ENCODE measurements around the gene GALT. TPM values are rescaled to one million over a fixed set of nuclear protein-coding genes. Genes with fewer than 3 reads are reported as not detected.

Gene GALT
- polyA plus RNA-seq (2013, experiment 1 of 2), result 28.6 TPM
- 26.5 TPM for polyA plus RNA-seq (2013, experiment 2 of 2)

DNA sequence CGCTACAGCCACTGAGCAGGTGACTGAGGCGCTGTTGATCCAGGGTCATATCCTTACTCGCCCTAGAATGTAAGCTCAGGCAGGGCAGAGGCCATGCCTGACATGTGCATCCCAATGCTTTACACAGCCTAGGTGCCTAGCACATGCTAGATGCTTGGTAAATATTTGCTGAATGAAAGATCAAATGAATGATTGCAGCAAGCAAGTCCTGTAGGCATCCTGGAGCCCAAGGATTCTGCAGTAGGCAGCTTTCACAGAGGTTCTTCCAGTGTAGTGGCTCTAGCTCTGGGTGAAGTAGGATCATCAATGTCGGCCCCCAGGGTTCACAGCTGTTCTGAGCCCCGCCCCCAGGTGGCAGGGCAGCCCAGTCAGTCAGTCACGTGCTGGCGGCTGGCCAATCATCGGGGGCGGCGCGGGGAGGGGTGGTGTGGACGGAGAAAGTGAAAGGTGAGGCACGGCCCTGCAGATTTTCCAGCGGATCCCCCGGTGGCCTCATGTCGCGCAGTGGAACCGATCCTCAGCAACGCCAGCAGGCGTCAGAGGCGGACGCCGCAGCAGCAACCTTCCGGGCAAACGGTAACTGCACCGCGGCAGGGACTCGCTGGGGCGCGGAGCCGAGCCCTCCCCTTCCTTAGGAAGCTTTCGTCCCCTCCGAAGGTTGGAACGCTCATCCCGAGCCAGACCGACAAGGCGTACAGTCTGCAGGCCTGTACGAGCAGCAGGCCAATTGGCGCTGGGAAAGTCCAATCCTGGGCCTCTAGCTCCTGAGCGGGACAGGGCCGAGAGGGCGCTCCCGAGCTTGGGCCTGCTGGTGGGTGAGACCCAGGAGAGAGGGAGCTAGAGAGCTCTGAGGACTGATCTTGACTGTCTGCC, at the start of gene GALT:
Gene GALT (plus strand): TSS at position 465 of the 873 bp plus-strand sequence. CDS start 30 bp downstream, at position 495.
- Histone ChIP-seq H3K27ac (ENCODE audit: low read length, poor library complexity, severe bottlenecking) (peak within 1 kb of the TSS; percentile 75), H2BK5ac (ENCODE audit: low read depth, low read length, poor library complexity, severe bottlenecking) (peak within 1 kb of the TSS; percentile 12), H3K9ac (ENCODE audit: low read length) (peak within 1 kb of the TSS; percentile 91)

DNA sequence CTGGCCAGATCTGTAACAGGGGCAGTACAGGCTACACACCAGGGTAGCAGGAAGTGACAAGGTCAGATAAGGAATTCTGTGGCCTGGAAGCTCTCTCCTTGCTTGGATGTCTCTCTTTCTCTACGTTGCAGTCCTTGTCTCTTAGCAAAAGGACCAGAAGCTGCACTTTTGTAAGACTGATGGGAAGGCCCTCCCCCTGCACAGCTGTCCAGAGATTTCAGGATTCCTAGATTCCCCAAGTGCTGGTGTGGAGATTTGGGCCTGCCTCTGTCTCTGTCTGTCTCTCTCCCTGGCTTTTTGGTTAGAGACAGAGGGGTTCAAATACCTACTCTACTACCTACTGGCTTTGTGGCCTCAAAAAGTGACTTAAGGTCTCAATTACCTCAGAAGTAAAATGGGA, 46.9 kb upstream of the GALT start:
- Histone ChIP-seq H3K23ac (ENCODE audit: low read length in 2 of 2) (no peak overlapping the region), H4K91ac (ENCODE audit: low read length) (no peak overlapping the region), H3K4me2 (ENCODE audit: low read length, poor library complexity, severe bottlenecking) (no peak overlapping the region), H3K4me3 (ENCODE audit: insufficient read depth in 1 of 2, low read depth in 1 of 2, low read length in 2 of 2) (no peak overlapping the region), H2BK12ac (ENCODE audit: low read length in 2 of 2) (no peak overlapping the region), H3K9ac (ENCODE audit: low read length) (no peak overlapping the region), H3K9me3 (ENCODE audit: control insufficient read depth, low read length) (no peaks in the 10 kb centered on the region), H3K18ac (ENCODE audit: low read depth in 1 of 2, low read length in 2 of 2) (no peak overlapping the region), H3K36me3 (ENCODE audit: control insufficient read depth in 1 of 2, insufficient read depth in 2 of 2, low read depth in 1 of 2, low read length in 2 of 2) (no peaks in the 10 kb centered on the region), H3K4me1 (ENCODE audit: control insufficient read depth, insufficient read depth, low read depth, low read length) (no peaks in the 10 kb centered on the region), H2BK15ac (ENCODE audit: low read depth, poor library complexity, severe bottlenecking) (no peak overlapping the region), H3K4ac (ENCODE audit: low read depth in 1 of 2, low read length in 2 of 2) (no peak overlapping the region), H3K79me1 (replicated peaks; ENCODE audit: low read length, poor library complexity, severe bottlenecking) (no peaks in the 10 kb centered on the region), H2AK5ac (ENCODE audit: low read length, severe bottlenecking) (no peak overlapping the region), H2AFZ (ENCODE audit: low read depth, low read length) (no peak overlapping the region), H4K8ac (ENCODE audit: low read length) (no peak overlapping the region), H3K27ac (ENCODE audit: low read length, poor library complexity, severe bottlenecking) (no peak overlapping the region), H2BK120ac (ENCODE audit: low read depth, low read length) (no peak overlapping the region), H3K14ac (ENCODE audit: low read length in 2 of 2) (no peak overlapping the region), H3K27me3 (ENCODE audit: control insufficient read depth in 1 of 2, insufficient read depth in 1 of 2, low read length in 2 of 2) (peaks cover 27 to 66% of the 10 kb centered on the region in 2 experiments), H2BK5ac (ENCODE audit: low read depth, low read length, poor library complexity, severe bottlenecking) (no peak overlapping the region)
- WGBS, result 0% methylated on average over 1 of the region's 1 CpG
- no peak for DNase-seq

More for the DNA sequence above, at the start of gene GALT:
- H4K91ac ChIP-seq (ENCODE audit: low read length), result peak within 1 kb of the TSS; percentile 83
- peaks cover 27 to 28% of the 10 kb centered on the region in 2 experiments for H3K36me3 ChIP-seq (ENCODE audit: control insufficient read depth in 1 of 2, insufficient read depth in 2 of 2, low read depth in 1 of 2, low read length in 2 of 2)
- H2AK5ac ChIP-seq (ENCODE audit: low read length, severe bottlenecking), result peak within 1 kb of the TSS; percentile 43
- peaks cover 26% of the 10 kb centered on the region for H3K79me1 ChIP-seq (replicated peaks; ENCODE audit: low read length, poor library complexity, severe bottlenecking)
- H3K18ac ChIP-seq (ENCODE audit: low read depth in 1 of 2, low read length in 2 of 2), result peak within 1 kb of the TSS; percentile 90 to 97
- H3K4me3 ChIP-seq (ENCODE audit: insufficient read depth in 1 of 2, low read depth in 1 of 2, low read length in 2 of 2), result peak within 1 kb of the TSS; percentile 80 to 86
- peak within 1 kb of the TSS; percentile 85 to 87 for H2BK12ac ChIP-seq (ENCODE audit: low read length in 2 of 2)
- peak within 1 kb of the TSS; percentile 67 for H2AFZ ChIP-seq (ENCODE audit: low read depth, low read length)
- H3K23ac ChIP-seq (ENCODE audit: low read length in 2 of 2), result peak within 1 kb of the TSS in 1 of 2 experiments; percentile 98
- peak within 1 kb of the TSS; percentile 25 to 81 for H3K4ac ChIP-seq (ENCODE audit: low read depth in 1 of 2, low read length in 2 of 2)
- 6% methylated on average over 43 of the region's 43 CpGs for WGBS
- no peaks in the 10 kb centered on the region for H3K27me3 ChIP-seq (ENCODE audit: control insufficient read depth in 1 of 2, insufficient read depth in 1 of 2, low read length in 2 of 2)
- H3K4me2 ChIP-seq (ENCODE audit: low read length, poor library complexity, severe bottlenecking), result peak within 1 kb of the TSS; percentile 88
- peaks cover 26% of the 10 kb centered on the region for H3K4me1 ChIP-seq (ENCODE audit: control insufficient read depth, insufficient read depth, low read depth, low read length)
- peak within 1 kb of the TSS; percentile 21 for H2BK120ac ChIP-seq (ENCODE audit: low read depth, low read length)
- H3K14ac ChIP-seq (ENCODE audit: low read length in 2 of 2), result peak within 1 kb of the TSS in 1 of 2 experiments; percentile 95
- peak within 1 kb of the TSS; percentile 49 for H2BK15ac ChIP-seq (ENCODE audit: low read depth, poor library complexity, severe bottlenecking)
- no peaks in the 10 kb centered on the region for H3K9me3 ChIP-seq (ENCODE audit: control insufficient read depth, low read length)
- peak within 1 kb of the TSS; percentile 71 for H4K8ac ChIP-seq (ENCODE audit: low read length)
- peak; percentile 90 for DNase-seq

DNA sequence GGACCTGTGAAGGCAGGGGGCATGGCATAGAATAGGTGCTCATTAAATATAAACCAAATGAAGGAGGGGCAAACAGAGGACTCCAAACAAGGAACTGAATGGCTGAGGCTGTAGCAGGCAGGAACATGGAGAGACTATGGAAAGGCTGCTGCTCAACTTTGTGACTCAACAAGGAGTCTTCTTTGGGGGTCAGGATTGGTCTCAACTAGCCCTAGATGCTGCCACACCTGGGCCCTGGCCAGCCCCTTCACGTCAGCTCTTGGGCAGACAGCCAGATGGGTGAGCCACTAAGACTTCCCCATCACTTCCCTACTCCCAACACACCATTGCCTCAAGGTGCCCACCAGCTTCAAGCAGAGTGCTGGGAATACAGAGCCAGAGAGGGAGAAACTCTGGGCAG, 45.6 kb upstream of the GALT start:
- Histone ChIP-seq H3K9me3 (ENCODE audit: control insufficient read depth, low read length) (no peaks in the 10 kb centered on the region), H3K4me1 (ENCODE audit: control insufficient read depth, insufficient read depth, low read depth, low read length) (no peaks in the 10 kb centered on the region), H3K4ac (ENCODE audit: low read depth in 1 of 2, low read length in 2 of 2) (no peak overlapping the region), H3K27me3 (ENCODE audit: control insufficient read depth in 1 of 2, insufficient read depth in 1 of 2, low read length in 2 of 2) (peaks cover 33 to 66% of the 10 kb centered on the region in 2 experiments), H2BK15ac (ENCODE audit: low read depth, poor library complexity, severe bottlenecking) (no peak overlapping the region), H2BK5ac (ENCODE audit: low read depth, low read length, poor library complexity, severe bottlenecking) (no peak overlapping the region), H4K91ac (ENCODE audit: low read length) (no peak overlapping the region), H3K14ac (ENCODE audit: low read length in 2 of 2) (no peak overlapping the region), H3K18ac (ENCODE audit: low read depth in 1 of 2, low read length in 2 of 2) (no peak overlapping the region), H3K36me3 (ENCODE audit: control insufficient read depth in 1 of 2, insufficient read depth in 2 of 2, low read depth in 1 of 2, low read length in 2 of 2) (no peaks in the 10 kb centered on the region), H3K27ac (ENCODE audit: low read length, poor library complexity, severe bottlenecking) (no peak overlapping the region), H2AK5ac (ENCODE audit: low read length, severe bottlenecking) (no peak overlapping the region), H3K79me1 (replicated peaks; ENCODE audit: low read length, poor library complexity, severe bottlenecking) (no peaks in the 10 kb centered on the region), H2AFZ (ENCODE audit: low read depth, low read length) (no peak overlapping the region), H3K9ac (ENCODE audit: low read length) (peak overlapping the region; percentile 14), H2BK120ac (ENCODE audit: low read depth, low read length) (no peak overlapping the region), H3K4me2 (ENCODE audit: low read length, poor library complexity, severe bottlenecking) (no peak overlapping the region), H3K4me3 (ENCODE audit: insufficient read depth in 1 of 2, low read depth in 1 of 2, low read length in 2 of 2) (no peak overlapping the region), H3K23ac (ENCODE audit: low read length in 2 of 2) (no peak overlapping the region), H4K8ac (ENCODE audit: low read length) (no peak overlapping the region), H2BK12ac (ENCODE audit: low read length in 2 of 2) (no peak overlapping the region)
- whole genome bisulfite sequencing, result 63% methylated on average over 1 of the region's 1 CpG
- no peak for DNase-seq

DNA sequence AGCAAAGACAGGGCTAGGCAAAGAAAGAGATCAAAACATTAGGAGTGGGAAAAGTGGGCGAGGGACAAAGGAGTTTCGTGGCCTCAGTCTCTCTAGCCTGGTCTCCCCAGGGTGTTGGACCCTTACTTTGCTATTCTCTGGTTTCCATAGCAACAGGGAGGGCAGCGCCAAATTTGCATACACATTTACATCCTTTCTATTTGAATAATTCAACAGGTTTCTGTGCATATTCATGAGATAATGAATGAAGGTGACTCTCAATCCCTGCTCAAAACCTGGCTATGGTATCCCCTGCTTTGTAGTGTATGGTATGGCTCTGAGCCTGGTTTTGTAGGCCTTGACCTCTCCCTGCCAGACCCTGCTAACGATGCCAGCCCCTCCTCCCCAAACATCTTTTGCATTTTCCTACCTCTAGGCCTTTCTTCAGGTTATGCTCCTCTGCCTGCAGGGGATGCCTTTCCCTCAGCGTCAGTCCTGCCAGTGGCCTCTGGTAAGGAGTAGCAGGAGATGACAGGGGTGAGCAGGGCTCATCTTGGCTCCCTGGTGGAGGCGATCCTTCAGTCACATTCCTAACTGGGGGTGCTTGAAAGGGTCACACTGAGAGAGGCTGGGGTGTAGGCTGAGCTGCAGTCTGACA, 44.4 kb upstream of the GALT start:
- Histone ChIP-seq H3K14ac (ENCODE audit: low read length in 2 of 2) (no peak overlapping the region), H2BK12ac (ENCODE audit: low read length in 2 of 2) (no peak overlapping the region), H4K91ac (ENCODE audit: low read length) (no peak overlapping the region), H2BK120ac (ENCODE audit: low read depth, low read length) (no peak overlapping the region), H2BK15ac (ENCODE audit: low read depth, poor library complexity, severe bottlenecking) (no peak overlapping the region), H3K4me2 (ENCODE audit: low read length, poor library complexity, severe bottlenecking) (no peak overlapping the region), H3K4me3 (ENCODE audit: insufficient read depth in 1 of 2, low read depth in 1 of 2, low read length in 2 of 2) (no peak overlapping the region), H3K27ac (ENCODE audit: low read length, poor library complexity, severe bottlenecking) (no peak overlapping the region), H2AFZ (ENCODE audit: low read depth, low read length) (no peak overlapping the region), H3K36me3 (ENCODE audit: control insufficient read depth in 1 of 2, insufficient read depth in 2 of 2, low read depth in 1 of 2, low read length in 2 of 2) (no peaks in the 10 kb centered on the region), H4K8ac (ENCODE audit: low read length) (no peak overlapping the region), H3K79me1 (replicated peaks; ENCODE audit: low read length, poor library complexity, severe bottlenecking) (no peaks in the 10 kb centered on the region), H3K18ac (ENCODE audit: low read depth in 1 of 2, low read length in 2 of 2) (no peak overlapping the region), H2BK5ac (ENCODE audit: low read depth, low read length, poor library complexity, severe bottlenecking) (no peak overlapping the region), H3K23ac (ENCODE audit: low read length in 2 of 2) (no peak overlapping the region), H2AK5ac (ENCODE audit: low read length, severe bottlenecking) (no peak overlapping the region), H3K9me3 (ENCODE audit: control insufficient read depth, low read length) (no peaks in the 10 kb centered on the region), H3K4me1 (ENCODE audit: control insufficient read depth, insufficient read depth, low read depth, low read length) (no peaks in the 10 kb centered on the region), H3K9ac (ENCODE audit: low read length) (no peak overlapping the region), H3K4ac (ENCODE audit: low read depth in 1 of 2, low read length in 2 of 2) (no peak overlapping the region), H3K27me3 (ENCODE audit: control insufficient read depth in 1 of 2, insufficient read depth in 1 of 2, low read length in 2 of 2) (peaks cover 29 to 64% of the 10 kb centered on the region in 2 experiments)
- WGBS, result 46% methylated on average over 5 of the region's 6 CpGs
- no peak for DNase-seq

Measured in mesenchymal stem cell (in vitro differentiated cells and primary cell).